SK-N-SH (cell line): Measurements from ENCODE around the gene DENND6B. TPM values are rescaled to one million over a fixed set of nuclear protein-coding genes. Genes with fewer than 3 reads are reported as not detected.

ENCODE experiments used
- CTCF ChIA-PET: fragments of 300-600, 350-600 bp; formaldehyde crosslinking; extraction: SDS; loops from one replicate; lab custom pipeline; 2021; lab: Yijun Ruan, JAX
- POLR2A ChIA-PET: fragments of 350-600 bp; sonication (Branson Sonifier 250); formaldehyde crosslinking; extraction: SDS; loops from one replicate; lab custom pipeline; 2020; ENCODE audit warnings: antibody characterized with exemption, inconsistent platforms; lab: Yijun Ruan, JAX
- DNase-seq: peaks from one replicate; pipeline ENCODE4 v3.0.0; 2012
- H2AFZ ChIP-seq: fragments of 200-600 bp; sonication (generic); 2 replicates; pipeline ENCODE4 v1.8.1; 2016; ENCODE audit warnings: antibody characterized with exemption, mild to moderate bottlenecking, low read depth
- H3F3A ChIP-seq: fragments of 200-600 bp; sonication (generic); replicated peaks from 2 replicates; pipeline ENCODE3; 2016; ENCODE audit warnings: antibody characterized with exemption, mild to moderate bottlenecking; ENCODE audit not compliant: insufficient read depth
- H3K27ac ChIP-seq, 2 experiments: fragments of 200-500 bp in 1 of 2; fragments of 200-600 bp in 1 of 2; sonication (Bioruptor generic) in 1 of 2; sonication (generic), shearing (Covaris generic) in 1 of 2; 2 replicates each; pipeline versions ENCODE4 v1.5.1 to v1.6.1; 2014 to 2016; ENCODE audit warnings: low read depth in 2 of 2, inconsistent platforms in 1 of 2, low read length in 1 of 2, mild to moderate bottlenecking in 1 of 2, mixed read lengths in 1 of 2
- H3K27me3 ChIP-seq: fragments of 200-600 bp; sonication (generic), shearing (Covaris generic); 2 replicates; pipeline ENCODE4 v1.6.1; 2016; ENCODE audit warnings: mixed run types; ENCODE audit not compliant: insufficient read depth
- H3K36me3 ChIP-seq, 2 experiments: fragments of 200-500 bp in 1 of 2; fragments of 200-600 bp in 1 of 2; sonication (Bioruptor generic) in 1 of 2; sonication (generic) in 1 of 2; replicated peaks in 1 of 2; 2 replicates each; pipeline versions ENCODE3 to v1.5.1; 2014 to 2016; ENCODE audit warnings: low read length in 1 of 2, mild to moderate bottlenecking in 1 of 2; ENCODE audit not compliant: insufficient read depth in 2 of 2, control insufficient read depth in 1 of 2
- H3K4me1 ChIP-seq, 2 experiments: fragments of 200-500 bp in 1 of 2; fragments of 200-600 bp in 1 of 2; sonication (Bioruptor generic) in 1 of 2; sonication (generic), shearing (Covaris generic) in 1 of 2; 2 replicates each; pipeline versions ENCODE4 v1.5.1 to v1.6.1; 2014 to 2016; ENCODE audit warnings: low read depth in 1 of 2, low read length in 1 of 2, mixed run types in 1 of 2; ENCODE audit not compliant: insufficient read depth in 2 of 2, control insufficient read depth in 1 of 2
- H3K4me2 ChIP-seq: fragments of 200-600 bp; sonication (generic), shearing (Covaris generic); 2 replicates; pipeline ENCODE4 v1.6.1; 2017; ENCODE audit warnings: mixed run types
- H3K4me3 ChIP-seq, 2 experiments: fragments of 200-500 bp in 1 of 2; fragments of 200-600 bp in 1 of 2; sonication (Bioruptor generic) in 1 of 2; sonication (generic), shearing (Covaris generic) in 1 of 2; 2 replicates each; pipeline versions ENCODE4 v1.5.1 to v1.8.1; 2014 to 2016; ENCODE audit warnings: low read depth in 2 of 2, inconsistent platforms in 1 of 2, low read length in 1 of 2, mild to moderate bottlenecking in 1 of 2, mixed read lengths in 1 of 2, moderate library complexity in 1 of 2
- H3K79me2 ChIP-seq: fragments of 200-600 bp; sonication (generic); 2 replicates; pipeline ENCODE4 v1.8.1; 2017; ENCODE audit warnings: mild to moderate bottlenecking; ENCODE audit not compliant: insufficient read depth
- H3K9ac ChIP-seq: fragments of 200-600 bp; sonication (generic); 2 replicates; pipeline ENCODE4 v1.6.1; 2017; ENCODE audit warnings: mixed run types
- H3K9me2 ChIP-seq: fragments of 200-600 bp; sonication (generic); 2 replicates; pipeline ENCODE4 v1.6.1; 2017; ENCODE audit warnings: mixed run types
- H3K9me3 ChIP-seq: fragments of 200-600 bp; sonication (generic); 2 replicates; pipeline ENCODE4 v1.6.1; 2017; ENCODE audit warnings: mixed run types, mild to moderate bottlenecking, moderate library complexity
- H4K20me1 ChIP-seq: fragments of 200-600 bp; sonication (generic); 2 replicates; pipeline ENCODE4 v1.6.1; 2017; ENCODE audit warnings: mild to moderate bottlenecking, mixed run types; ENCODE audit not compliant: insufficient read depth
- CHD2 ChIP-seq: fragments of 150-350 bp; IDR thresholded peaks from 2 replicates; pipeline ENCODE4 v1.6.1; 2018; ENCODE audit warnings: low read length; ENCODE audit not compliant: partially characterized antibody
- CTCF ChIP-seq: fragments of 200-600 bp; sonication (generic); IDR thresholded peaks from 2 replicates; pipeline ENCODE4 v1.6.1; 2017; ENCODE audit warnings: antibody characterized with exemption, mild to moderate bottlenecking, moderate library complexity
- ELF1 ChIP-seq: IDR thresholded peaks from 2 replicates; pipeline ENCODE4 v1.4.0; 2012
- EP300 ChIP-seq, 2 experiments: IDR thresholded peaks; 2 replicates each; pipeline versions ENCODE4 v1.4.0 to v1.6.1; 2012; ENCODE audit warnings: borderline replicate concordance in 1 of 2, low read depth in 1 of 2, low read length in 1 of 2
- EZH2phosphoT487 ChIP-seq: fragments of 200-600 bp; sonication (generic); IDR thresholded peaks from 2 replicates; pipeline ENCODE4 v1.6.1; 2017; ENCODE audit warnings: low read depth, mixed run types, mild to moderate bottlenecking, antibody characterized with exemption, moderate library complexity, borderline replicate concordance
- FOSL2 ChIP-seq: IDR thresholded peaks from 2 replicates; pipeline ENCODE4 v1.4.0; 2012; ENCODE audit warnings: low read depth, mild to moderate bottlenecking, moderate library complexity, borderline replicate concordance
- FOXM1 ChIP-seq: IDR thresholded peaks from 2 replicates; pipeline ENCODE4 v1.4.0; 2012; ENCODE audit warnings: low read depth, mild to moderate bottlenecking
- GABPA ChIP-seq: IDR thresholded peaks from 2 replicates; pipeline ENCODE4 v1.4.0; 2012; ENCODE audit warnings: low read depth, mild to moderate bottlenecking
- GATA2 ChIP-seq: sonication (generic); formaldehyde crosslinking; IDR thresholded peaks from 2 replicates; pipeline ENCODE4 v1.5.0; 2020; ENCODE audit warnings: mild to moderate bottlenecking, missing genetic modification reagents
- IRF3 ChIP-seq: fragments of 150-350 bp; IDR thresholded peaks from 2 replicates; pipeline ENCODE4 v1.6.1; 2016; ENCODE audit warnings: mild to moderate bottlenecking, low read depth, low read length
- MAX ChIP-seq: IDR thresholded peaks from 2 replicates; pipeline ENCODE4 v1.4.0; 2012; ENCODE audit warnings: low read depth
- MEF2A ChIP-seq: IDR thresholded peaks from 2 replicates; pipeline ENCODE4 v1.4.0; 2012; ENCODE audit warnings: low read depth, borderline replicate concordance
- NFIC ChIP-seq: IDR thresholded peaks from 2 replicates; pipeline ENCODE4 v1.4.0; 2012; ENCODE audit warnings: borderline replicate concordance
- RXRA ChIP-seq: IDR thresholded peaks from 2 replicates; pipeline ENCODE4 v1.4.0; 2012; ENCODE audit warnings: low read depth, mild to moderate bottlenecking, borderline replicate concordance
- TAF1 ChIP-seq: IDR thresholded peaks from 2 replicates; pipeline ENCODE4 v1.6.1; 2012; ENCODE audit warnings: low read depth, mild to moderate bottlenecking, low read length, moderate library complexity, borderline replicate concordance
- TCF12 ChIP-seq: IDR thresholded peaks from 2 replicates; pipeline ENCODE4 v1.4.0; 2012
- TEAD4 ChIP-seq: IDR thresholded peaks from 2 replicates; pipeline ENCODE4 v1.4.0; 2012; ENCODE audit warnings: mild to moderate bottlenecking, borderline replicate concordance; ENCODE audit not compliant: insufficient read depth
- ZBTB33 ChIP-seq: IDR thresholded peaks from 2 replicates; pipeline ENCODE4 v1.4.0; 2012; ENCODE audit warnings: low read depth, borderline replicate concordance
- WGBS: methylation state at CpG from one replicate; pipeline ENCODE4 v1.1.6; 2017; ENCODE audit warnings: low lambda C conversion rate; 5-methylcytosine and 5-hydroxymethylcytosine counted together
- polyA plus RNA-seq, 3 experiments: library from polyadenylated mRNA; depleted of rRNA; stranded (reverse); fragments of >200 nt; gene quantifications; 2 replicates each; pipeline ENCODE4 v1.2.3, GENCODE V29; 2012
- TF ChIP-seq, protein P1 (sequence below): IDR thresholded peaks from 2 replicates; pipeline ENCODE4; 2012

DENND6B gene
- polyA plus RNA-seq, 1 of the 3 experiments (the other 2 are of a cell fraction): 5.6 TPM

DNA sequence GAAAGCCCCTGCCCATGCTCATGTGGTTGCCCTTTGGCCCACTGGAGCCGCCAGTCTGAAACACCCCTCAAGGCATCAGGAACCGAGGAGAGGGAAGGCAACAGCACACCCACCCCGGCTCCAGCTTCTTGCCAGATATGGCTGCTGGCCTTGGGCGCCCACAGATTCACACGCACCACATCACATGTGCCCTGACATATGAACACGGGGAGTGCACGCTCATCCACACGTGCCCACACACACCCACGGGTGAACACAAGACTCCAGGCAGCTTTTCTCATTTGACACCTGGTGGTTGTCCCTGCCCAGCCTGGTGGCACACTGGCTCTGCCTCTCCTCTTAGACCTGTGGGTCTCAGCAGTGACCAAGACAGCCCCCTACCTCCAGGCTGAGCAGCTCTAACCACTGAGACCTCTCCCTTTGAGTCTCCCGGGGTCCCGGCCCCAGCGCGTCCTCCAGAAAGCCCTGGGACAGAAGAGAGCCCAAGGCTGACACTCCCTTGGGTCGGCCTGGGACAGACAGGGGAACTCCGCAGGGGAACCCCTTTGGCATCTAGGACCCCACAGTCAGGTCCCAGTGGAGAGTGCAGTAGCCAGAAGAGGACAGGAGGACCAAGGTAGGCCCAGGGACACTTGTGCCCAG is 62.6 kb downstream of the DENND6B start:
- Histone ChIP-seq H3K4me2 (no peak overlapping the region), H3K9me3 (no peaks in the 10 kb centered on the region), H3K9me2 (no peaks in the 10 kb centered on the region), H3F3A (peaks cover 6% of the 10 kb centered on the region), H4K20me1 (no peaks in the 10 kb centered on the region), H3K79me2 (peaks cover 14% of the 10 kb centered on the region), H3K27me3 (no peaks in the 10 kb centered on the region), H3K4me1 (peaks cover 14 to 32% of the 10 kb centered on the region in 2 experiments; a peak in 2 of 4 replicates), H3K4me3 (no peak overlapping the region), H3K27ac (no peak overlapping the region), H2AFZ (no peak overlapping the region), H3K36me3 (peaks cover 0 to 9% of the 10 kb centered on the region in 2 experiments), H3K9ac (no peak overlapping the region)
- no peak for DNase-seq
- CTCF ChIA-PET: interaction anchor here (1.1 to 11.4 kb wide), 4 partner anchors 8 to 24 kb away, joined by 5 to 72 read pairs (median 24); partner anchors contain the start of gene HDAC10
- WGBS: 87% methylated on average over 6 of the region's 15 CpGs
- no peak for TF ChIP-seq RXRA
- TF ChIP-seq NFIC: no peak
- TF ChIP-seq GATA2 (CRISPR knock-in tag): no peak
- TF ChIP-seq EZH2phosphoT487: no peak
- no peak for TF ChIP-seq CHD2
- no peak for TF ChIP-seq CTCF
- no peak for TF ChIP-seq ZBTB33
- no peak for TF ChIP-seq TCF12
- no peak for TF ChIP-seq FOSL2
- TF ChIP-seq TAF1: no peak
- TF ChIP-seq, protein P1, sequence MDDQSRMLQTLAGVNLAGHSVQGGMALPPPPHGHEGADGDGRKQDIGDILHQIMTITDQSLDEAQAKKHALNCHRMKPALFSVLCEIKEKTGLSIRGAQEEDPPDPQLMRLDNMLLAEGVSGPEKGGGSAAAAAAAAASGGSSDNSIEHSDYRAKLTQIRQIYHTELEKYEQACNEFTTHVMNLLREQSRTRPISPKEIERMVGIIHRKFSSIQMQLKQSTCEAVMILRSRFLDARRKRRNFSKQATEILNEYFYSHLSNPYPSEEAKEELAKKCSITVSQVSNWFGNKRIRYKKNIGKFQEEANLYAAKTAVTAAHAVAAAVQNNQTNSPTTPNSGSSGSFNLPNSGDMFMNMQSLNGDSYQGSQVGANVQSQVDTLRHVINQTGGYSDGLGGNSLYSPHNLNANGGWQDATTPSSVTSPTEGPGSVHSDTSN: no peak
- no peak for TF ChIP-seq FOXM1
- no peak for TF ChIP-seq IRF3
- no peak for TF ChIP-seq MAX
- no peak for TF ChIP-seq EP300 (IDR thresholded peaks at IDR 0.05; ENCODE audit: borderline replicate concordance in 1 of 2, low read depth in 1 of 2, low read length in 1 of 2)
- no peak for TF ChIP-seq ELF1
- TF ChIP-seq MEF2A: no peak
- TF ChIP-seq TEAD4: no peak
- no peak for TF ChIP-seq GABPA
- POLR2A ChIA-PET: no interaction called here
